Fibroblast of the conjunctiva (primary cell): Measurements from ENCODE around the gene KLF6.

ENCODE experiments used
- DNase-seq: peaks from one replicate; pipeline ENCODE4 v3.0.0-alpha.2; 2010; ENCODE audit warnings: low read depth

Gene KLF6

DNA sequence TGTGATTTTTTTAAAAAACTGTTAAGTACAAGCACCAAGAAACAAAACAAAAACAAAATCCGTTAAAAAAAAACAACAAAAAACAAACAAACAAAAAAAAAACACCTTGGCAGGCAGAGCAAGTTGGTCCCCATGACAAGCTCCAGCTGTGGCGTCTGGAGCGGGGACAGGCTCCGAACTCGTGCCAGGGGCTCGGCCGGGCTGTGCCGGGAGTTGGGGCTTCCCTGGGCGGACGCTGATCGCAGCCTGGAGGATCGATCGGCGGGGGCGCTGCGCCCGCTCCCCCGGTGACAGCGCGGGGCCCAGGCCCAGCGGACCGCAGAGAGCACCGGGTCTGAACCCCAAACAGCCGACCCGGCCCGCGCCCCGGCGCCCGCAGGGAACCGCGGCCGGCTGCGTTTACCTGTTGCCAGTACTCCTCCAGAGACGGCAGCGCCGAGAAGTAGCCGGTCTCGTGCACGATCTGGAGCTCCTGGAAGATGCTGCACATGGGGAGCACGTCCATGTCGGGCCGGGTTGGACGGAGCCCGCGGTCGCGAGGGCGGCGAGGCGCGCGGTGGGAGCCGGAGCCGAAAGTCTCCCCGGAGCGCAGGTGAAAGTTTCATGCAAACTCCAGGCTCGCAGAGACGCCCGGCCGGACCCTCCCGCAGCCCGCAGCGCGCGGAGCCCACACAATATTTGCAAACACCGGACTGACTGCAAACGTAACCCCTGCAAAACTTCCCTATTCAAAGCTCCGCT is at the start of gene KLF6:
TSS of gene KLF6 (minus strand) at position 700 of the 741 bp plus-strand sequence. CDS start at position 505, 195 bp downstream.
- DNase-seq: no peak

GRCh38 chr10:3834404-3834803 is 49.4 kb upstream of the KLF6 start:
- no peak for DNase-seq

GRCh38 chr10:3833046-3833445 is 48.0 kb upstream of the KLF6 start:
- DNase-seq: no peak

- no peak for DNase-seq
Observed at GRCh38 chr10:3832022-3832786, 47.2 kb upstream of the KLF6 start.

DNA sequence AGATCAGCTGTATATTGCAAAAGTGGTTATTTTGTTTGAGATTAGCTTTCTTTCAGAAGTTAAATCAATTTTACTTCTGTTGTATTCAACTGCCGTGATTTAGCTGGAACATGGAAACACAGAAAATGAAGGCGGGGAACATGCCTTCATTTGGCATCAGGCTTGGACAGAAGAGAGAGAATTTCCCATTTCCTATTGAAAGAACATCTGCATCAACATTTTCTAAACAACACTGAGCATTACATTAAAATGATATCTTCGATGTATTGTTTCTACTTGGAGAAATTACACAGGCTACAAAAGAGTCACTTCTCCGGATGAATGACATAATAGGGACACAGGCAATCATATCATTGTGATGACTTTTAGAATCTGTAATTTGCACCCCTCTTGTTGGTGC is 46.6 kb upstream of the KLF6 start:
- DNase-seq: no peak

GRCh38 chr10:3830946-3831345 is 45.9 kb upstream of the KLF6 start:
- DNase-seq: no peak

- DNase-seq: no peak
Observed at GRCh38 chr10:3829156-3830050, 44.4 kb upstream of the KLF6 start.

DNA sequence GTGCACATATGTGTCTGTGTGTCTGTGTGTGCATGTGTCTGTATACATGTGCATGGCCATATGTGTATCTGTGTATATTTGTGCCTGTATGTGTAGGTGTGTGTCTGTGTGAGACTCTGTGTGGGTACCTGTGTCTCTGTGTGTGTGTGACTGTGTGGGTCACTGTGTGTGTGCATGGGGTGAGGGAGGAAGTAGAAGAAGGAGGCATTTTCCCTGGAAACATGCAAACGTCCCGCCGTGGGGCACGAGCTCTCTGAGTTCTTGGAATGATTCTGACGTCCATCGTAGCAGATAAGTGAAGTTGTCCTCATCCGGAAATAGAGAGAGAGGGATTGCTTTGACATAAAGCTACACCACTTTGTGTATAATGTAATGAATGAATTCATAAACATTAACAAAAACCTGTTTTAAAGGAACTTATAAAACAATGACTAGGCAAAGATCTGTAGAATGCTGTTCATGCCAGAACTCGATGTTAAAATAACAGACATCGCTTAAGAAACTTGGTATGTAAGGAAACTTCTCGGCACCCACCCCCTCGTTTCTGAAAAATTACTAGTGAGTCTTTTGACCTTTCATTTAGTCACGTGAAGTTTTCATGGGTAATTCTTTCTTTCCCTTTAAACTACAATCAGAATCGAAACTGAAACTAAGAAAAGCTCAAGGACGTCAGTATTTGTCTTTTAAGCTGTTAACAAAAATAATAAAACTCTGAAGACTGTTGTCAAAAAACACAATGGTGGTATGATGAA is 43.6 kb upstream of the KLF6 start:
- DNase-seq: peak; percentile 65

DNA sequence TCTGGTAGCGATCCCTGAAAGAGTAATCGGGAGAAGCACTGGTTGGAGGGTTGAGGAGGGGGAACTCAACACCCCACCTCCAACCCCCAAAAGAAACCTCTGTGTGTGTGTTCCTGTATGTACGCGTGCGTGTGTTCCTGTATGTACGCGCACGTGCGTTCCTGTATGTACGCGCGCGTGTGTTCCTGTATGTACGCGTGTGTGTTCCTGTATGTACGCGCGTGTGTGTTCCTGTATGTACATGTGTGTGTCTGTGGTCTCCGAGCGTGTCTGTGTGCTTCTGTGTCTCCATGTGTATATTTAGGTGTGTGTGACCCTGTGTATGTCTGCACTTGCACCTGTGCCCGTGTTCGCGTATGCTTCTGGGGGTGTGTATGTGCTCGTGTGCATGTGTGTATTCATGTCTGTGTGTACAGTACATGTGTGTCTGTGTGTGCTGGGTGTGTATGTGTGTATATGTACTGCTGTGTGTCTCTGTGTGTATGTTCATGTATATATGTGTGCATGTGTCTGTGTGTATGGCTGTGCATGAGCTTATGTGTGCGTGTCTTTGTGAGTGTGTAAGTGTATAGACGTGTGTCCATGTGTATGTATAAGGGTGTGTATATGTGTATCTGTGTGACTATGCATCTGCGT is 42.9 kb upstream of the KLF6 start:
- DNase-seq: no peak

DNA sequence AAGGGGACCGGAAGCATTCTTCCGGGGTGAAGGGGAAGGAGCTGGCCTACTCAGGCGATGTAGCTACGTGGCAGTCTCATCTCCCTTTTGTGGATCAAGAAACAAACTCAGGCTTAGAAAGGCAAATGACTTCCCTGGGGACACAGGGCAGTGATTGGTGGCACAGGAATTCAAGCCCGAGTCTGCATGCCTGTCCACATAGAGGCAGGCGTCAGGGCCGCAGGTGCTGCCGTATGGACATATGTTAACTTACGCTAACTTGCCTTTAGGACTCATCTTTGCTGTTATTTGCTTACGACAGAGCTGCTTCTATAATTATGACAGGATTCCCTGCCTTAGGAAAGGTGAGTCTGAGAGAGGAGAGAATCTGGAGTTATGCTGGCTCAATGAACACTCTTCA is 42.3 kb upstream of the KLF6 start:
- DNase-seq: no peak

GRCh38 chr10:3825862-3826351 is 40.9 kb upstream of the KLF6 start:
- no peak for DNase-seq

GRCh38 chr10:3825244-3825643 is 40.2 kb upstream of the KLF6 start:
- DNase-seq: peak; percentile 55

GRCh38 chr10:3822541-3823330 is 37.7 kb upstream of the KLF6 start:
- DNase-seq: no peak

DNA sequence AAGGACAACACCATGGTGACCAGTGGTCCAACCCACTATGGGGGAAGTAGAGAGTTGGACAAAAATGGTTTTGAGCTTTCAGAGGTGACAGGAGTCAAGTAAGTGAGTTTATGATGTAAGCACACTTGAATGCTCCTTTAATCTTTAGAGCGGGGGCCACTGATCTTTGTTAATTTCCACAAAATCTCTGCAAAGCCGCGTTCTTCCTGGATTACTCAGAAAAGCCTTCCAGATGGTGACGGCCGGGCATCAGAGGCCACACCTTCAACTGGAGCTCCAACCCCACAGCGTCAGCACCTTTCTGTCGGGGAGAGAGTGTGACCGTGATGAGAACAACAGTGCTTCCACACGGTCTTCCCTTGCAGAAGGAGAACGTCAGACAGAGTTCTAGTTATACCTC is 35.2 kb upstream of the KLF6 start:
- DNase-seq: peak; percentile 56

DNA sequence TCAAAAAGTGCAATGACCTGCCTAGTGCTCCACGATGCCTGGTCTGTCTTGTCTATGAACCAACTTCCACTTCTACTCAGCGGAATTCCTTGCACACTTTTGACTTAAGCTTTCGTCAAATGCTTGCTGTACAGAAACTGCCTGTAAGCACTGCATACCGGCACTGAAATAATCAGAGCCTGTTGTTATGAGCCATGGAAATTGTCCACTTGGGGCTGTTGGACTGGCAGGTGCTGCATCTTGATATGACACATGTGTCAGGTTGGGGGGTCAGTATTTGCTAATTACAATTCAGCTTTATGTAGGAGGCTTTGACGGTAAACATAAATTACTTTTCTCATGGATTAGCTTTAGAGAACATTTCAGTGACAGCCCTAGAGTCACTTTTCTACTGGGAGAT is 32.0 kb upstream of the KLF6 start:
- DNase-seq: no peak

DNA sequence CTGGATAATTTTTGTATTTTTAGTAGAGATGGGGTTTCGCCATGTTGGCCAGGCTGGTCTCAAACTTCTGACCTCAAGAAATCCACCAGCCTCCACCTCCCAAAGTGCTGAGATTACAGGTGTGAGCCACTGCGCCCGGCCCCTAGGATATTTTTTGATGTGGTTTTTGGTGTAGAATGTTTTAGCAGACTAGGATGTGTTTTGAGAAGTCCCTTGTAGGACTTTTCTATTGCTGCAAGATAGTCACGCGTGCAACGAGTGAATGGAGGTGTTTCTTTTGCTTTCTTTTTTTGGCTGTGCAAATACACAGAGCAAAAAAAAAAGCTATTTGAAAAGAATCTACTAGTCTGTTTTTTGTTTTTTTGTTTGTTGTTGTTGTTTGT is 29.8 kb upstream of the KLF6 start:
- no peak for DNase-seq

DNA sequence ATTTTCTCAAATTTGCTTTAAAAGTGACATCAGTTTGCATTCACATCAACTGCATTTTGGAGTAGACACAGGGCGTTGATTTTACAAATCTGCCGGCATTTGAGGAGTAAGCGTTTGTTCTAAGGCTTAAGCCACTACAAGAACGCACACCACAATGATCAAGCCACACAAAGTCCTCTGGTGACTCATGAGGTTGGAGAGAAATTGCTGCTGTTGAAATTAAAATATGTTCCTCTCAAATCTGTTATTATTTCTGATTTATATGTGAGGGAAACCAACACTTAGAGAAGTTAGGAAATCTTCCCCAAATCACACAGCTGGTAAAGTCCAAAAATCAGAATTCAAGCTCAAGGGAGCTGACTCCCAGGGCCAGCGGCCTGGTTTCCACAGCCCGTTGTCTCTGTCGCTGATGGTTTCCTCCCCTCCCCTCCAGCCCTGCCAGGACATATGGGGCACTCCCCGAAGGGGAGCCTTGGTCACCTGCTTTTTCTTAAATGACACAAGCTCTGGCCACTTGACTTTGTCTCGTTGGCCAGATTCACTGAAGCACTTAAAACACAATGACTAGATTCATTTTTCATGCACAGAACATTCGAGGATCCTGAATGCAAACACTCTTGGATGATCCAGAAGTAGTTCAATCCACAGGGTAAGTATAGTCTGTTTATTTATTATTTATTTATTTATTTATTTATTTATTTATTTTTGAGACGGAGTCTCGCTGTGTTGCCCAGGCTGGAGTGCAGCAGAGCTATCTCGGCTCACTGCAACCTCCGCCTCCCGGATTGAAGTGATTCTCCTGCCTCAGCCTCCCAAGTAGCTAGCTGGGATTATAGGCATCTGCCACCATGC is 29.2 kb upstream of the KLF6 start:
- no peak for DNase-seq

- DNase-seq: no peak
Observed at GRCh38 chr10:3813267-3813666, 28.3 kb upstream of the KLF6 start.

DNA sequence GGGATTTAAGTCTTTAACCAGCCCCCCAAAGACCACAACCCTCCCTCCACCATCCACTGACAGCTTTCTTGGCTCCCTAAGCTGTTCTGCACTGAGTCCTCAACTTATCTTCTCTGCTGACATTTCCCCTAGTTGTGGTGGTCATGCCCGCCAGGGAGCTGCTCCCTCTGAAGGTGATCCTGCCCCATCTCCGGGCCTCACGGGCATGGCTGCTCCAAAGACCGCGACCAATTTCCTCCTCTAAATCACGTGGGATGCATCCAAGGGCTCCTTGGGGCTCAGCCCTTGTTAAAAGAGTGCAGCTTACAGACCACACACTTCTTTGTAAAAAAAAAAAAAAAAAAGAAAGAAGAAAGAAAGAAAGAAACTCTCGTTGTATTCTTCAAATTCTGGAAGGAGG is 27.1 kb upstream of the KLF6 start:
- DNase-seq: no peak
